SK-N-SH (cell line): ENCODE data around the gene PSMD9.

Experiments
- EP300 ChIP-seq, 2 experiments: IDR thresholded peaks; 2 replicates each; pipeline versions ENCODE4 v1.4.0 to v1.6.1; 2012; ENCODE audit warnings: borderline replicate concordance in 1 of 2, low read depth in 1 of 2, low read length in 1 of 2
- RAD21 ChIP-seq: IDR thresholded peaks from 2 replicates; pipeline ENCODE4 v1.6.1; 2012; ENCODE audit warnings: mild to moderate bottlenecking, low read length
- SMC3 ChIP-seq: IDR thresholded peaks from 2 replicates; pipeline ENCODE4 v1.6.1; 2012; ENCODE audit warnings: low read depth, low read length, improper control_type of control experiment
- TF ChIP-seq, protein P1 (sequence below): fragments of 200-600 bp; sonication (generic); IDR thresholded peaks from 2 replicates; pipeline ENCODE4 v1.6.1; 2017; ENCODE audit warnings: antibody characterized with exemption, mild to moderate bottlenecking, moderate library complexity

DNA sequence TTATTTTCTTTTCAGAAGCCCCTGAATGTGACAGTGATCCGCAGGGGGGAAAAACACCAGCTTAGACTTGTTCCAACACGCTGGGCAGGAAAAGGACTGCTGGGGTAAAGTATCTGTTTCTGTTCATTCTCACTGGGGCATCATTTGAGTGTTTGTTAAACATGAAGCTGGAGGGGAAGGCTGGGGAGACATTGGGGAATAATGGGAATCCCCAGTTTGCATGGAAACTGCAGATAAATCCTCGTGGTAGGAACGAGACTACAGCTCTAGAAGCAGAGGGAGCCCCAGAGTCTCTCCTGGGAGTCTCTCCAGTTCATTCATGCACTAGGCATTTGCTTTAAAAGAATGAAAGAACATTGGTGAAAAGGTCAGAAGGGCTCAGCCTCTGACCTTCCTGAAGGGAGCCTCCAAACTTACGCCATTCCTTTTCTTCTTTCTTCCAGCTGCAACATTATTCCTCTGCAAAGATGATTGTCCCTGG is 27.3 kb downstream of the PSMD9 start:
- TF ChIP-seq, protein P1, sequence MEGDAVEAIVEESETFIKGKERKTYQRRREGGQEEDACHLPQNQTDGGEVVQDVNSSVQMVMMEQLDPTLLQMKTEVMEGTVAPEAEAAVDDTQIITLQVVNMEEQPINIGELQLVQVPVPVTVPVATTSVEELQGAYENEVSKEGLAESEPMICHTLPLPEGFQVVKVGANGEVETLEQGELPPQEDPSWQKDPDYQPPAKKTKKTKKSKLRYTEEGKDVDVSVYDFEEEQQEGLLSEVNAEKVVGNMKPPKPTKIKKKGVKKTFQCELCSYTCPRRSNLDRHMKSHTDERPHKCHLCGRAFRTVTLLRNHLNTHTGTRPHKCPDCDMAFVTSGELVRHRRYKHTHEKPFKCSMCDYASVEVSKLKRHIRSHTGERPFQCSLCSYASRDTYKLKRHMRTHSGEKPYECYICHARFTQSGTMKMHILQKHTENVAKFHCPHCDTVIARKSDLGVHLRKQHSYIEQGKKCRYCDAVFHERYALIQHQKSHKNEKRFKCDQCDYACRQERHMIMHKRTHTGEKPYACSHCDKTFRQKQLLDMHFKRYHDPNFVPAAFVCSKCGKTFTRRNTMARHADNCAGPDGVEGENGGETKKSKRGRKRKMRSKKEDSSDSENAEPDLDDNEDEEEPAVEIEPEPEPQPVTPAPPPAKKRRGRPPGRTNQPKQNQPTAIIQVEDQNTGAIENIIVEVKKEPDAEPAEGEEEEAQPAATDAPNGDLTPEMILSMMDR: no peak
- TF ChIP-seq EP300 (IDR thresholded peaks at IDR 0.05; ENCODE audit: borderline replicate concordance in 1 of 2, low read depth in 1 of 2, low read length in 1 of 2) (no peak), RAD21 (no peak), SMC3 (no peak)
